Mammary epithelial cell (primary cell): Measurements from ENCODE around the gene PHACTR3.

ENCODE experiments used
- EZH2 ChIP-seq: IDR thresholded peaks from 2 replicates; pipeline ENCODE4 v1.6.1; 2012; ENCODE audit warnings: low read length, inconsistent platforms, borderline replicate concordance
- TF ChIP-seq, protein P1 (sequence below), 2 donors: IDR thresholded peaks in 1 of 2; conservative IDR thresholded peaks in 1 of 2; 2 replicates each; pipeline ENCODE4 v1.5.1; 2011 to 2012; ENCODE audit warnings: inconsistent platforms in 2 of 2, low read length in 2 of 2, mild to moderate bottlenecking in 2 of 2, control low read depth in 1 of 2, low read depth in 1 of 2; ENCODE audit not compliant: insufficient read depth in 1 of 2; ENCODE audit errors: extremely low read depth in 1 of 2

DNA sequence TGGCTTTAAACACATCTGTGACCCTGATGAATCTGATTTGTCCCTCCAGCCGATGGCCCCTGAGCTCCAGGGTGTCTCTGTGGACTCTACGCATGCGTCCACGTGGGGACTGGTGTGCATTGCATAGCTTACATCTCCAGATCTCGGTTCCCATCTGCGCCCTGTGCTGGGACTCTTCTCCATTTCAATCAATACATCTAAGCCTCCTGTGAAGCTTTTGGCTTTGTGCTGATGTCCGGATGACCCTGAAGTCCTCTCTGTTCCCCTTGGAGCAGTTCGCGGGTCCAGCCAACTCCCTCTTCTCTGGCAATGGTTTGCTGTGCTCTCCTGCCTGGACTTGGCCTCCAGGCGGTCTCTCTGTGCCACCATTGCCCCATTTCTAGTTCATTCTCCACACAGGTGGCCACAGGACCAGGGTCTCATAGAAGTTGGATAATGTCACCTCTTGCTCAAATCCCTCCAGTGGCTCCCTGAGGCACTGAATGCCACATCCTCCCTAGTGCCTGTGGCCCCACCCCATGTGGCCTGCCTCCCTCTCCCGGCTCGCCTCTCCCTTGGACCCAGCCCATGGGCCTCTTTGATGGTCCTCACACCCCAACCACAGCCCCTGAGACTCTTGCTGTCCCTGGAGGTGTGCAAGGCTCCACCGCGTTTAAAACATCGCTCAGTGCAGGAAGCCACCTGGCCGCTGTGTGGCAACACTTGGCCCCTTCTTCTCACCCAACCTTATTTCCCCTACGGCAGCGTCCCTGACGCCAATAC lies 173.7 kb downstream of the PHACTR3 start:
- TF ChIP-seq, protein P1, sequence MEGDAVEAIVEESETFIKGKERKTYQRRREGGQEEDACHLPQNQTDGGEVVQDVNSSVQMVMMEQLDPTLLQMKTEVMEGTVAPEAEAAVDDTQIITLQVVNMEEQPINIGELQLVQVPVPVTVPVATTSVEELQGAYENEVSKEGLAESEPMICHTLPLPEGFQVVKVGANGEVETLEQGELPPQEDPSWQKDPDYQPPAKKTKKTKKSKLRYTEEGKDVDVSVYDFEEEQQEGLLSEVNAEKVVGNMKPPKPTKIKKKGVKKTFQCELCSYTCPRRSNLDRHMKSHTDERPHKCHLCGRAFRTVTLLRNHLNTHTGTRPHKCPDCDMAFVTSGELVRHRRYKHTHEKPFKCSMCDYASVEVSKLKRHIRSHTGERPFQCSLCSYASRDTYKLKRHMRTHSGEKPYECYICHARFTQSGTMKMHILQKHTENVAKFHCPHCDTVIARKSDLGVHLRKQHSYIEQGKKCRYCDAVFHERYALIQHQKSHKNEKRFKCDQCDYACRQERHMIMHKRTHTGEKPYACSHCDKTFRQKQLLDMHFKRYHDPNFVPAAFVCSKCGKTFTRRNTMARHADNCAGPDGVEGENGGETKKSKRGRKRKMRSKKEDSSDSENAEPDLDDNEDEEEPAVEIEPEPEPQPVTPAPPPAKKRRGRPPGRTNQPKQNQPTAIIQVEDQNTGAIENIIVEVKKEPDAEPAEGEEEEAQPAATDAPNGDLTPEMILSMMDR (conservative IDR thresholded peaks at IDR 0.05 in 1 of 2, IDR thresholded peaks at IDR 0.05 in 1 of 2; ENCODE audit: extremely low read depth in 1 of 2, insufficient read depth in 1 of 2, low read depth in 1 of 2, low read length in 2 of 2): no peak
- TF ChIP-seq EZH2: no peak
